CD4-positive, alpha-beta T cell (primary cell): ENCODE measurements around the gene AKAP9. TPM values are rescaled to one million over a fixed set of nuclear protein-coding genes. Genes with fewer than 3 reads are reported as not detected.

Source experiments
- ATAC-seq: fragments of 200-7000 bp; cut with Tn5 transposase; one replicate; pipeline ENCODE4 v1.10.0; 2022; ENCODE audit warnings: mild to moderate bottlenecking; ENCODE audit not compliant: poor library complexity
- CTCF ChIA-PET: fragments of 350-600 bp; sonication (Branson Sonifier 250); formaldehyde crosslinking; loops from one replicate; lab custom pipeline; 2021; ENCODE audit warnings: antibody characterized with exemption, inconsistent platforms; lab: Charles Lee
- POLR2A ChIA-PET: fragments of 350-600 bp; sonication (Branson Sonifier 250); formaldehyde crosslinking; loops from one replicate; lab custom pipeline; 2021; ENCODE audit warnings: antibody characterized with exemption, inconsistent platforms; lab: Charles Lee
- DNase-seq, 14 experiments: peaks; one replicate each; pipeline ENCODE4 v3.0.0-alpha.2; 2013 to 2020; ENCODE audit warnings: mixed read lengths in 2 of 14
- H3K27ac ChIP-seq, 2 donors: one replicate each; pipeline versions ENCODE4 v1.5.1 to v1.7.0; 2013; ENCODE audit warnings: low read length in 2 of 2, low read depth in 1 of 2, mild to moderate bottlenecking in 1 of 2
- H3K27me3 ChIP-seq, 2 experiments: 1 replicate in 1 of 2; 2 replicates in 1 of 2; pipeline versions ENCODE4 v1.6.1 to v1.7.0; 2013; ENCODE audit warnings: low read length in 2 of 2, control low read depth in 1 of 2, mild to moderate bottlenecking in 1 of 2, moderate library complexity in 1 of 2; ENCODE audit not compliant: insufficient read depth in 2 of 2, control insufficient read depth in 1 of 2
- H3K36me3 ChIP-seq: one replicate; pipeline ENCODE4 v1.6.1; 2013; ENCODE audit warnings: low read length, control low read depth; ENCODE audit not compliant: insufficient read depth
- H3K4me1 ChIP-seq: one replicate; pipeline ENCODE4 v1.6.1; 2013; ENCODE audit warnings: low read length, control low read depth; ENCODE audit not compliant: insufficient read depth
- H3K4me3 ChIP-seq: one replicate; pipeline ENCODE4 v1.5.1; 2013; ENCODE audit warnings: mild to moderate bottlenecking, low read length, moderate library complexity
- H3K9me3 ChIP-seq, 2 experiments: 1 replicate in 1 of 2; 2 replicates in 1 of 2; pipeline versions ENCODE4 v1.6.1 to v1.7.0; 2013; ENCODE audit warnings: low read length in 2 of 2, mild to moderate bottlenecking in 2 of 2, control low read depth in 1 of 2, moderate library complexity in 1 of 2; ENCODE audit not compliant: control insufficient read depth in 1 of 2, insufficient read depth in 1 of 2
- H3K27ac Mint-ChIP-seq: one replicate; pipeline ENCODE4 v1.8.0; 2020; ENCODE audit warnings: mixed read lengths
- H3K27me3 Mint-ChIP-seq: one replicate; pipeline ENCODE4 v1.8.0; 2021; ENCODE audit warnings: mixed read lengths
- H3K36me3 Mint-ChIP-seq: one replicate; pipeline ENCODE4 v1.8.0; 2021; ENCODE audit warnings: low read depth, mixed read lengths
- H3K4me1 Mint-ChIP-seq: one replicate; pipeline ENCODE4 v1.8.0; 2021; ENCODE audit warnings: low read depth, mixed read lengths
- H3K4me3 Mint-ChIP-seq: one replicate; pipeline ENCODE4 v1.8.0; 2020; ENCODE audit warnings: mild to moderate bottlenecking, mixed read lengths
- H3K9me3 Mint-ChIP-seq: one replicate; pipeline ENCODE4 v1.8.0; 2020; ENCODE audit warnings: mixed read lengths
- intact Hi-C, 2 experiments: fragments of 100-400 bp; cut with DNase I in 1 of 2; cut with micrococcal nuclease in 1 of 2; formaldehyde crosslinking; loops; one replicate each; pipeline versions ENCODE4 v1.15.1 to v1.9.0; 2023 to 2025; cut with DNase I, micrococcal nuclease
- total RNA-seq, 174 experiments: library from RNA in 2 of 174; stranded (reverse) in 2 of 174; gene quantifications; one replicate each; pipeline ENCODE4 v1.2.3 and lab custom pipeline; 2021 to 2026
- TF ChIP-seq, protein P1 (sequence below): fragments of 200-600 bp; IDR thresholded peaks from one replicate; pipeline ENCODE4 v1.8.0; 2022; ENCODE audit warnings: antibody characterized with exemption, mild to moderate bottlenecking

Gene AKAP9
- total RNA-seq, 2 experiments from 2014 or later: 62.5 to 64.8 TPM

DNA sequence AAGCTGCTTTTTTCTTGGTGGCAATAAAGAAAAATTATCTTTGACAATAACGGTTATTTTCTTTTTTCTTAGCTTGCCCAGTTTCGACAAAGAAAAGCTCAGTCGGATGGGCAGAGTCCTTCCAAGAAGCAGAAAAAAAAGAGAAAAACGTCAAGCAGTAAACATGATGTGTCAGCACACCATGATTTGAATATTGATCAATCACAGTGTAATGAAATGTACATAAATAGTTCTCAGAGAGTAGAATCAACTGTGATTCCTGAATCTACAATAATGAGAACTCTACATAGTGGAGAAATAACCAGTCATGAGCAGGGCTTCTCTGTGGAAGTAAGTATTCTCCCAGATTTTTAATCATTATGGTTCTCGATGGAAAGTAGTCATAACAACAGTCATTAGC is 33.0 kb downstream of the AKAP9 start:
- no peaks in the 10 kb centered on the region for H3K9me3 Mint-ChIP-seq
- no peak overlapping the region for H3K27ac ChIP-seq
- peaks cover 4% of the 10 kb centered on the region for H3K4me1 ChIP-seq
- ChIA-PET POLR2A (no interaction called here), CTCF (interaction anchor here (0.9 kb wide), 1 partner anchor 106 kb away, joined by 3 read pairs; no protein-coding TSS in a partner anchor)
- H3K4me1 Mint-ChIP-seq: peaks cover 30% of the 10 kb centered on the region
- peaks cover 27% of the 10 kb centered on the region for H3K36me3 Mint-ChIP-seq
- TF ChIP-seq, protein P1, sequence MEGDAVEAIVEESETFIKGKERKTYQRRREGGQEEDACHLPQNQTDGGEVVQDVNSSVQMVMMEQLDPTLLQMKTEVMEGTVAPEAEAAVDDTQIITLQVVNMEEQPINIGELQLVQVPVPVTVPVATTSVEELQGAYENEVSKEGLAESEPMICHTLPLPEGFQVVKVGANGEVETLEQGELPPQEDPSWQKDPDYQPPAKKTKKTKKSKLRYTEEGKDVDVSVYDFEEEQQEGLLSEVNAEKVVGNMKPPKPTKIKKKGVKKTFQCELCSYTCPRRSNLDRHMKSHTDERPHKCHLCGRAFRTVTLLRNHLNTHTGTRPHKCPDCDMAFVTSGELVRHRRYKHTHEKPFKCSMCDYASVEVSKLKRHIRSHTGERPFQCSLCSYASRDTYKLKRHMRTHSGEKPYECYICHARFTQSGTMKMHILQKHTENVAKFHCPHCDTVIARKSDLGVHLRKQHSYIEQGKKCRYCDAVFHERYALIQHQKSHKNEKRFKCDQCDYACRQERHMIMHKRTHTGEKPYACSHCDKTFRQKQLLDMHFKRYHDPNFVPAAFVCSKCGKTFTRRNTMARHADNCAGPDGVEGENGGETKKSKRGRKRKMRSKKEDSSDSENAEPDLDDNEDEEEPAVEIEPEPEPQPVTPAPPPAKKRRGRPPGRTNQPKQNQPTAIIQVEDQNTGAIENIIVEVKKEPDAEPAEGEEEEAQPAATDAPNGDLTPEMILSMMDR: no peak
- no peak for ATAC-seq
- H3K27me3 ChIP-seq: no peaks in the 10 kb centered on the region
- H3K36me3 ChIP-seq: peaks cover 14% of the 10 kb centered on the region
- H3K27ac Mint-ChIP-seq: no peak overlapping the region
- intact Hi-C loops: no loop called here
- H3K4me3 Mint-ChIP-seq: no peak overlapping the region
- DNase-seq: no peak
- no peaks in the 10 kb centered on the region for H3K9me3 ChIP-seq
- H3K4me3 ChIP-seq: no peak overlapping the region
- H3K27me3 Mint-ChIP-seq: no peaks in the 10 kb centered on the region

DNA sequence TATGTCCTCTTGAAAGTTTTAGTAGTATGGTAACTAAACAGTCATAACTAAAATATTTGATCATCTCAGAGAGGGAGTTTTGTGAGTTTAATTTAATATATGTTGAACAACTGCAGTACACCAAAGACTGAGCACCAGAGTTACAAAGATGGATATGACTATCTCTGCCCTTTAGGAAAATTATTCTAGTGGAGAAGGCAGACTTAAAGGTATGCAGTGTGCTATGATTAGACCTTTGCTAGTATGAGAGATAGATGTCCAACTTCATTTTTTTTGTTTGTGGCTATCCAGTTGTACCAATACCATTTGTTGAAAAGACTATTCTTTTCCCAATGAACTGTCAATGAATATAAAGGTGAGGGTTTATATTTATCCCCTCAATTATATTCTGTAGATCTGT is 33.4 kb downstream of the AKAP9 start:
- no peaks in the 10 kb centered on the region for H3K4me1 ChIP-seq
- Mint-ChIP-seq H3K4me3 (no peak overlapping the region), H3K27ac (no peak overlapping the region), H3K4me1 (peaks cover 25% of the 10 kb centered on the region), H3K9me3 (no peaks in the 10 kb centered on the region), H3K36me3 (peaks cover 30% of the 10 kb centered on the region), H3K27me3 (no peaks in the 10 kb centered on the region)
- H3K36me3 ChIP-seq: peaks cover 18% of the 10 kb centered on the region
- TF ChIP-seq, protein P1: no peak
- DNase-seq (no peak), ATAC-seq (no peak)
- H3K27me3 ChIP-seq: no peaks in the 10 kb centered on the region
- POLR2A ChIA-PET: no interaction called here
- intact Hi-C loops: no loop called here
- no peaks in the 10 kb centered on the region for H3K9me3 ChIP-seq
- H3K4me3 ChIP-seq: no peak overlapping the region
- CTCF ChIA-PET: interaction anchor here (0.9 kb wide), 1 partner anchor 107 kb away, joined by 3 read pairs; no protein-coding TSS in a partner anchor
- H3K27ac ChIP-seq: no peak overlapping the region

DNA sequence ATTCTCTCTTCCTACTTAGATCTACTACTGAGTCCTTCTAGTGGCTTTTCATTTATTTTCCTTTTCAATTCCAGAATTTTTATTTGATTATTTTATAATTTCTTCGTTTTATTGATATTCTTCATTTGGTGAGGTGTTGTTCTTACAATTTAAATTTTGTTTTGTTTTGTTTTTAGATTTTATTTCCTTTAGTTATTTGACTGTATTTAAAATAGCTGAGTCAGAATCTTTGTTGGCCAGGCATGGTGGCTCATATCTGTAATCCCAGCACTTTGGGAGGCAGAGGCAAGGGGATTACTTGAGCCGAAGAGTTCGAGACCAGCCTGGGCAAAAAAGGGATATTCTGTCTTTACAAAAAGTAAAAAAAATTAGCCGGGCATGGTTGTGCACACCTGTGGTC is 36.1 kb downstream of the AKAP9 start:
- POLR2A ChIA-PET: no interaction called here
- Histone ChIP-seq H3K36me3 (peaks cover 25% of the 10 kb centered on the region), H3K27me3 (no peaks in the 10 kb centered on the region), H3K9me3 (no peaks in the 10 kb centered on the region), H3K27ac (no peak overlapping the region), H3K4me1 (no peaks in the 10 kb centered on the region), H3K4me3 (no peak overlapping the region)
- Mint-ChIP-seq H3K4me3 (no peak overlapping the region), H3K4me1 (peaks cover 4% of the 10 kb centered on the region), H3K9me3 (no peaks in the 10 kb centered on the region), H3K36me3 (peaks cover 51% of the 10 kb centered on the region), H3K27ac (no peak overlapping the region), H3K27me3 (no peaks in the 10 kb centered on the region)
- TF ChIP-seq, protein P1: no peak
- ATAC-seq (no peak), DNase-seq (no peak)
- intact Hi-C loops: loop anchor here in 1 of 2 experiments (5.0 kb wide), 1 partner anchor 34 kb away; the partner anchor contains the start of gene AKAP9
- CTCF ChIA-PET: no interaction called here
